Astrocyte of the cerebellum (primary cell): ENCODE results near the gene IFI16.
A peak's percentile ranks its signal among the peaks of the same experiment; 100 is the strongest.

Source experiments
- DNase-seq: peaks from one replicate; pipeline ENCODE4 v3.0.0-alpha.2; 2011; ENCODE audit warnings: low read depth
- H3K4me3 ChIP-seq: 2 replicates; pipeline ENCODE4 v1.5.1; 2011; ENCODE audit warnings: mild to moderate bottlenecking, low read depth, low read length, moderate library complexity
- CTCF ChIP-seq: IDR thresholded peaks from 2 replicates; pipeline ENCODE4 v1.5.1; 2012; ENCODE audit warnings: low read length, low read depth, moderate library complexity, mild to moderate bottlenecking; ENCODE audit errors: missing control alignments
- in situ Hi-C: cut with HindIII; loops from 2 replicates; pipeline ENCODE4 v1.10.0; 2017; ENCODE audit warnings: low sequenced_read_pairs

The IFI16 gene

GRCh38 chr1:159067699-159068621 lies 58.3 kb downstream of the IFI16 start:
- TF ChIP-seq CTCF: no peak
- no peak for DNase-seq
- no peak overlapping the region for H3K4me3 ChIP-seq
- in situ Hi-C loops: no loop called here

DNA sequence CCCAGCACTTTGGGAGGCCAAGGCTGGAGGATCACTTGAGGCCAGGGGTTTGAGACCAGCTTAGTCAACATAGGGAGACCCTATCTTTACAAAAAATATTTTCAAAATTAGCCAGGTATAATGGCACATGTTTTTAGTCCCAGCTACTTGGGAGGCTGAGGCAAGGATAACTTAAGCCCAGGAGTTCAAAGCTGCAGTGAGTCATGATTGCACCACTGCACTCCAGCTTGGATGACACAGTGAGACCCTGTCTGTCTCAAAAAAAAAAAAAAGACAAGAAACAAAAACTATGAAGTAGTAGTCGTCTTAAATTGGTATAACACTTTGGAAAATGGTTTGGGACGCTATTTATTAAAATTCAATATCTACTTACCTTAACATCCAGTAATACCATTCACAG lies 59.2 kb downstream of the IFI16 start:
- DNase-seq: no peak
- in situ Hi-C loops: no loop called here
- TF ChIP-seq CTCF: no peak
- no peak overlapping the region for H3K4me3 ChIP-seq

- in situ Hi-C loops: no loop called here
- TF ChIP-seq CTCF: peak; percentile 69
- peak; percentile 63 for DNase-seq
- H3K4me3 ChIP-seq: no peak overlapping the region
Observed at GRCh38 chr1:159071970-159072582, 62.4 kb downstream of the IFI16 start.

GRCh38 chr1:159076438-159077119 lies 66.9 kb downstream of the IFI16 start, which contains the start of gene AIM2:
TSS of gene AIM2 (minus strand) at chr1:159076766. CDS start at chr1:159073499, 3,267 bp downstream.
- TF ChIP-seq CTCF: no peak
- no peak within 1 kb of the TSS for H3K4me3 ChIP-seq
- no peak for DNase-seq
- in situ Hi-C loops: no loop called here

DNA sequence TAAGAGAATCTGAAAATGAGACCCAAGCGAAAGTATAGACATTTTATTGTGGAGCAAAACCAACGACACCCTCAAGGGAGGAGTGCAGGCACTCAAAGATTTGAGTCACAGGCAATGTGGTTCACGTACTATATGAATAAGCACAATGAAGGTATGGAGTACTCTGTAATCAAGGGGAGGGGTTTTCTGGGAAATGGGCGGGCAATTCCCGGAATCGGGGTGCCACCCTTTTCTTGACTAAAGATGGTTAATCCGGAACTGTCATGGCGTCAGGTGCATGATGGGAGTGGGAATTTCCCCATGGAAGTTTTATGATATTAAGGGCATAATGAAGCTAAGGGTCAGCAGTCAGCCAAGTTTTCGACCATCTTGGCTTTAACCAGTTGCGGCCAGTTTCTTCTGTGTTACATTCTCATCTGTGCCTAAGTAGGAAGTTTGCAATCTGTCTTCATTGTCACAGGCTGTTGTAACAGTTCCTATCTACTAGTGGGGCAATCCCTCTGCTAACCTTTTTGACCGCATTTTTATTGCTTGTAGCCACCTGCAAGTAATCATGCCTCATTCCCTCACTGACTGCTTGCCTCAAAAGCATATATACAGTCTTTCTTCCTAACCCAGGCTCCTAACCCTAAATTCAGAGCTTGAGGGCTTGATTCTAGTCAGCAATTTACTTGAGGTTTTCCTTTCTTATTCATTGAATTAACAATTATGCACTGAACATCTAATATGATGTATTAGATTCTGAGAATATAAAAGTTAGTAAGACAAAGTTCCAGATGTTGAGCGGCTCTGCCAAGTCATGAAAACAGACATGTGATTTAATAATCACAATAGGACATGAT lies 67.6 kb downstream of the IFI16 start:
- no peak for TF ChIP-seq CTCF
- in situ Hi-C loops: no loop called here
- H3K4me3 ChIP-seq: no peak overlapping the region
- no peak for DNase-seq

DNA sequence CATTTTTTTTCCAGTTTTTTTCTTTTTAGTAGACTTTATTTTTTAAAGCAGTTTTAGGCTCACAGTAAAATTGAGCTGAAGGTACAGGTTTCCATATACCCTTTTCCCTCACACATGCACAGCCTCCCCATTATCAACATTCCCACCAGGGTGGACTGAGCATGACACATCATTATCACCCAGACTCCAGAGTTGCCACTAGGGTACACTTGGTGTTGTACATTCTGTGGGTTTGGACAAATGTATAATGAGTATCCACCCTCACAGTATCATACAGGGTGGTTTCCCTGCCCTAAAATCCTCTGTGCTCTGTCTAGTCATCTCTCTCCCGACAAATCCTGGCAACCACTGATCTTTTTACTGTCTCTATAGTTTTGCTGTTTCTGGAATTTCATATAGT lies 69.8 kb downstream of the IFI16 start:
- DNase-seq: no peak
- in situ Hi-C loops: no loop called here
- TF ChIP-seq CTCF: no peak
- no peak overlapping the region for H3K4me3 ChIP-seq
